H9 (cell line): ENCODE measurements around the gene WARS2. TPM values are rescaled to one million over a fixed set of nuclear protein-coding genes. Genes with fewer than 3 reads are reported as not detected.

ENCODE experiments used
- DNase-seq: peaks from one replicate; pipeline ENCODE4 v3.0.0-alpha.2; 2017
- H2AFZ ChIP-seq: one replicate; pipeline ENCODE4 v1.6.1; 2013; ENCODE audit warnings: mild to moderate bottlenecking, low read length, control low read depth, moderate library complexity
- H2AK5ac ChIP-seq: 2 replicates; pipeline ENCODE4 v1.6.1; 2013; ENCODE audit warnings: low read length, control low read depth, mixed read lengths; ENCODE audit not compliant: insufficient read length
- H2BK120ac ChIP-seq: one replicate; pipeline ENCODE4 v1.6.1; 2013; ENCODE audit warnings: low read depth, mild to moderate bottlenecking, low read length, control low read depth, inconsistent platforms; ENCODE audit not compliant: poor library complexity, severe bottlenecking
- H2BK12ac ChIP-seq: 2 replicates; pipeline ENCODE4 v1.6.1; 2013; ENCODE audit warnings: low read length, control low read depth, mixed read lengths, low read depth; ENCODE audit not compliant: insufficient read length
- H2BK15ac ChIP-seq: 2 replicates; pipeline ENCODE4 v1.6.1; 2013; ENCODE audit warnings: low read depth, low read length, control low read depth
- H2BK20ac ChIP-seq: one replicate; pipeline ENCODE4 v1.6.1; 2013; ENCODE audit warnings: low read depth, mild to moderate bottlenecking, low read length, control low read depth, inconsistent platforms; ENCODE audit not compliant: poor library complexity, severe bottlenecking
- H2BK5ac ChIP-seq: 2 replicates; pipeline ENCODE4 v1.6.1; 2013; ENCODE audit warnings: low read length, control low read depth, mixed read lengths; ENCODE audit not compliant: insufficient read length
- H3K14ac ChIP-seq: 2 replicates; pipeline ENCODE4 v1.6.1; 2013; ENCODE audit warnings: low read length, control low read depth; ENCODE audit not compliant: insufficient read depth
- H3K18ac ChIP-seq: 2 replicates; pipeline ENCODE4 v1.6.1; 2013; ENCODE audit warnings: low read depth, mild to moderate bottlenecking, mixed read lengths, low read length, control low read depth; ENCODE audit not compliant: insufficient read length
- H3K23ac ChIP-seq: 2 replicates; pipeline ENCODE4 v1.6.1; 2013; ENCODE audit warnings: low read length, control low read depth, mixed read lengths, low read depth; ENCODE audit not compliant: insufficient read length
- H3K23me2 ChIP-seq: 2 replicates; pipeline ENCODE4 v1.6.1; 2013; ENCODE audit warnings: low read depth, mild to moderate bottlenecking, mixed read lengths, low read length, control low read depth; ENCODE audit not compliant: insufficient read length, poor library complexity, severe bottlenecking
- H3K27ac ChIP-seq: 2 replicates; pipeline ENCODE4 v1.5.1; 2013; ENCODE audit warnings: low read length, control low read depth, mixed read lengths, low read depth; ENCODE audit not compliant: insufficient read length
- H3K27me3 ChIP-seq: 2 replicates; pipeline ENCODE4 v1.6.1; 2013; ENCODE audit warnings: low read length, control low read depth, inconsistent platforms; ENCODE audit not compliant: insufficient read depth
- H3K4ac ChIP-seq: 2 replicates; pipeline ENCODE4 v1.6.1; 2013; ENCODE audit warnings: low read depth, mild to moderate bottlenecking, control low read depth, inconsistent platforms, low read length, moderate library complexity
- H3K4me1 ChIP-seq: 2 replicates; pipeline ENCODE4 v1.6.1; 2013; ENCODE audit warnings: low read length, control low read depth, inconsistent platforms; ENCODE audit not compliant: insufficient read depth
- H3K4me2 ChIP-seq: 2 replicates; pipeline ENCODE4 v1.6.1; 2013; ENCODE audit warnings: low read length, control low read depth, mixed read lengths; ENCODE audit not compliant: insufficient read length, insufficient read depth
- H3K56ac ChIP-seq: 2 replicates; pipeline ENCODE4 v1.6.1; 2013; ENCODE audit warnings: low read depth, mild to moderate bottlenecking, mixed read lengths, low read length, control low read depth; ENCODE audit not compliant: insufficient read length
- H3K79me1 ChIP-seq: 2 replicates; pipeline ENCODE4 v1.6.1; 2013; ENCODE audit warnings: low read depth, mild to moderate bottlenecking, moderate library complexity, low read length, control low read depth, inconsistent platforms; ENCODE audit not compliant: insufficient read depth, poor library complexity, severe bottlenecking
- H3K79me2 ChIP-seq: 2 replicates; pipeline ENCODE4 v1.6.1; 2013; ENCODE audit warnings: low read length, control low read depth, inconsistent platforms; ENCODE audit not compliant: insufficient read depth
- H3K9ac ChIP-seq: 2 replicates; pipeline ENCODE4 v1.6.1; 2013; ENCODE audit warnings: low read length, control low read depth, mixed read lengths; ENCODE audit not compliant: insufficient read length; ENCODE audit errors: extremely low read depth
- H3K9me3 ChIP-seq: one replicate; pipeline ENCODE4 v1.6.1; 2013; ENCODE audit warnings: low read depth, low read length, inconsistent platforms; ENCODE audit not compliant: control insufficient read depth
- H3T11ph ChIP-seq: one replicate; pipeline ENCODE4 v1.6.1; 2013; ENCODE audit warnings: mild to moderate bottlenecking, low read length, control low read depth, inconsistent platforms
- H4K20me1 ChIP-seq: one replicate; pipeline ENCODE4 v1.6.1; 2013; ENCODE audit not compliant: control insufficient read depth, insufficient read length, insufficient read depth
- H4K5ac ChIP-seq: 2 replicates; pipeline ENCODE4 v1.6.1; 2013; ENCODE audit warnings: low read depth, mild to moderate bottlenecking, mixed read lengths, low read length, control low read depth; ENCODE audit not compliant: insufficient read length
- H4K8ac ChIP-seq: replicated peaks from 2 replicates; pipeline ENCODE4 v1.6.1; 2013; ENCODE audit warnings: low read length, control low read depth, mixed read lengths, low read depth; ENCODE audit not compliant: insufficient read length
- H4K91ac ChIP-seq: 2 replicates; pipeline ENCODE4 v1.6.1; 2013; ENCODE audit warnings: low read depth, mild to moderate bottlenecking, moderate library complexity, mixed read lengths, low read length, control low read depth; ENCODE audit not compliant: insufficient read length
- H3K27ac Mint-ChIP-seq, 3 experiments: 2 replicates in 2 of 3; 3 replicates in 1 of 3; pipeline ENCODE4 v1.8.0; 2020 to 2021; ENCODE audit warnings: mixed read lengths in 3 of 3, mild to moderate bottlenecking in 1 of 3, moderate library complexity in 1 of 3
- H3K27me3 Mint-ChIP-seq: 2 replicates; pipeline ENCODE4 v1.8.0; 2021; ENCODE audit warnings: low read depth, mild to moderate bottlenecking, moderate library complexity, mixed read lengths
- H3K36me3 Mint-ChIP-seq, 3 experiments: 2 replicates in 2 of 3; 3 replicates in 1 of 3; pipeline ENCODE4 v1.8.0; 2020 to 2021; ENCODE audit warnings: low read depth in 3 of 3, mixed read lengths in 3 of 3; ENCODE audit not compliant: insufficient read depth in 1 of 3
- H3K4me1 Mint-ChIP-seq, 2 experiments: 2 replicates each; pipeline ENCODE4 v1.8.0; 2020; ENCODE audit warnings: mixed read lengths in 2 of 2
- H3K4me3 Mint-ChIP-seq, 2 experiments: 2 replicates in 1 of 2; 3 replicates in 1 of 2; pipeline ENCODE4 v1.8.0; 2020 to 2021; ENCODE audit warnings: mild to moderate bottlenecking in 2 of 2, mixed read lengths in 2 of 2, moderate library complexity in 1 of 2
- H3K9me3 Mint-ChIP-seq, 2 experiments: 2 replicates in 1 of 2; 3 replicates in 1 of 2; pipeline ENCODE4 v1.8.0; 2020; ENCODE audit warnings: mild to moderate bottlenecking in 2 of 2, mixed read lengths in 2 of 2, moderate library complexity in 1 of 2
- CTCF ChIP-seq: fragments of 200-600 bp; sonication (generic); conservative IDR thresholded peaks from 3 replicates; pipeline ENCODE4 v1.8.0; 2021; ENCODE audit warnings: antibody characterized with exemption, mild to moderate bottlenecking
- WGBS: extraction: QIAGEN DNeasy Blood & Tissue Kit; methylation state at CpG from one replicate; pipeline ENCODE4 v1.1.7; 2013; ENCODE audit warnings: missing lambda C conversion rate, low lambda C conversion rate, mixed read lengths; ENCODE audit not compliant: insufficient read length; ENCODE audit errors: extremely low coverage; 5-methylcytosine and 5-hydroxymethylcytosine counted together
- total RNA-seq: library from RNA; stranded (reverse); gene quantifications from 2 replicates; pipeline ENCODE4 v1.2.1, GENCODE V29; 2021

Gene WARS2
- total RNA-seq, 1 experiment from 2014 or later: 9.7 TPM

DNA sequence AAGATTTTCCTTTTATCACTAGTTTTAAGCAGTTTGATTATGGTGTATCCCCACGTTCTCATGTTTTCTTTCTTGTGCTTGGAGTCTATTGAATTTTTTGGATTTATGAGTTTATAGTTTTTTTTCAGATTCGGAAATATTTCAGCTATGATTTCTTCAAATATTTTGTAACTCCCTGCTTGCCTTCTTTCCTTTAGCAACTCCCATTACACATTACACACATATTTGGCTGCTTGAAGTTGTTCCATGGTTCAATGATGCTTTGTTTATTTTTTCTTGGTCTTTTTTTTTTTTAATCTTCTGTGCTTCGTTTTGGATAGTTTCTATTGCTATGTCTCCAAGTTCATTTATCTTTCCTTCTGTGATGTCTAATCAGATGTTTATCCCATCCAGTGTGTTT, 48.5 kb upstream of the WARS2 start:
- no peak overlapping the region for H2BK5ac ChIP-seq
- no peak overlapping the region for H3K4ac ChIP-seq
- WGBS: no CpG with 5 or more reads among the region's 3 CpGs
- no peak overlapping the region for H4K5ac ChIP-seq
- H3K36me3 Mint-ChIP-seq: no peaks in the 10 kb centered on the region
- H3K27ac Mint-ChIP-seq: no peak overlapping the region
- no peaks in the 10 kb centered on the region for H3K4me1 Mint-ChIP-seq
- H2BK120ac ChIP-seq: no peak overlapping the region
- H4K20me1 ChIP-seq: no peaks in the 10 kb centered on the region
- no peaks in the 10 kb centered on the region; a peak in 1 of 5 replicates for H3K9me3 Mint-ChIP-seq
- H3K27me3 ChIP-seq: no peaks in the 10 kb centered on the region
- no peak overlapping the region for H3K18ac ChIP-seq
- H3K27me3 Mint-ChIP-seq: no peaks in the 10 kb centered on the region
- H3K79me1 ChIP-seq: no peaks in the 10 kb centered on the region
- H3K56ac ChIP-seq: no peak overlapping the region
- no peak overlapping the region for H2BK15ac ChIP-seq
- no peak for DNase-seq
- no peak overlapping the region for H3K23ac ChIP-seq
- H3T11ph ChIP-seq: no peak overlapping the region
- H3K9ac ChIP-seq: no peak overlapping the region
- no peaks in the 10 kb centered on the region for H3K23me2 ChIP-seq
- no peaks in the 10 kb centered on the region for H3K4me1 ChIP-seq
- no peak overlapping the region for H3K14ac ChIP-seq
- no peak overlapping the region for H3K4me2 ChIP-seq
- TF ChIP-seq CTCF: no peak
- no peak overlapping the region for H2BK20ac ChIP-seq
- no peak overlapping the region for H3K4me3 Mint-ChIP-seq
- no peak overlapping the region for H2BK12ac ChIP-seq
- H3K9me3 ChIP-seq: no peaks in the 10 kb centered on the region
- no peak overlapping the region for H3K27ac ChIP-seq
- no peak overlapping the region for H4K91ac ChIP-seq
- H3K79me2 ChIP-seq: no peaks in the 10 kb centered on the region
- no peak overlapping the region for H2AFZ ChIP-seq
- H4K8ac ChIP-seq: no peak overlapping the region
- no peak overlapping the region for H2AK5ac ChIP-seq
